Kasumi-1 (cell line): ENCODE results near the gene CAP2.

Source experiments
- DNase-seq, 2 experiments: peaks; one replicate each; lab custom pipeline; 2025; lab: John Stamatoyannopoulos, UW

CAP2 gene

GRCh38 chr6:17475606-17476244 is 82.3 kb downstream of the CAP2 start:
- no peak for DNase-seq

GRCh38 chr6:17476511-17476910 is 83.1 kb downstream of the CAP2 start:
- no peak for DNase-seq

GRCh38 chr6:17477356-17477755 is 84.0 kb downstream of the CAP2 start:
- no peak for DNase-seq

- no peak for DNase-seq
Measured at GRCh38 chr6:17478223-17478907, 85.0 kb downstream of the CAP2 start.

- no peak for DNase-seq
Measured at GRCh38 chr6:17478946-17479345, 85.6 kb downstream of the CAP2 start.

GRCh38 chr6:17480476-17480875 is 87.1 kb downstream of the CAP2 start:
- DNase-seq: no peak

GRCh38 chr6:17482711-17483110 is 89.3 kb downstream of the CAP2 start:
- no peak for DNase-seq

- DNase-seq: no peak
Measured at GRCh38 chr6:17483391-17484016, 90.1 kb downstream of the CAP2 start.

GRCh38 chr6:17484201-17484849 is 90.9 kb downstream of the CAP2 start:
- no peak for DNase-seq

GRCh38 chr6:17485181-17485580 is 91.8 kb downstream of the CAP2 start:
- no peak for DNase-seq

- DNase-seq: no peak
Measured at GRCh38 chr6:17485946-17486345, 92.6 kb downstream of the CAP2 start.

- no peak for DNase-seq
Measured at GRCh38 chr6:17486680-17487079, 93.3 kb downstream of the CAP2 start.

GRCh38 chr6:17490724-17491123 is 97.3 kb downstream of the CAP2 start:
- no peak for DNase-seq

- DNase-seq: no peak
Measured at GRCh38 chr6:17491416-17492142, 98.2 kb downstream of the CAP2 start.

- no peak for DNase-seq
Measured at GRCh38 chr6:17492350-17492749, 99.0 kb downstream of the CAP2 start.

- DNase-seq: no peak
Measured at GRCh38 chr6:17493286-17493685, 99.9 kb downstream of the CAP2 start.

- DNase-seq: no peak
Measured at GRCh38 chr6:17494177-17494576, 100.8 kb downstream of the CAP2 start.

GRCh38 chr6:17494919-17495318 is 101.5 kb downstream of the CAP2 start:
- no peak for DNase-seq

GRCh38 chr6:17497535-17498095 is 104.2 kb downstream of the CAP2 start:
- no peak for DNase-seq

- DNase-seq: no peak
Measured at GRCh38 chr6:17501442-17501841, 108.0 kb downstream of the CAP2 start.

GRCh38 chr6:17501982-17502704 is 108.7 kb downstream of the CAP2 start:
- no peak for DNase-seq
